Liver (tissue), 9 donors: ENCODE results near the gene OR52E2. TPM values are rescaled to one million over a fixed set of nuclear protein-coding genes. Genes with fewer than 3 reads are reported as not detected.

Experiments used
- DNase-seq: peaks from one replicate; pipeline ENCODE4 v3.0.0-alpha.2; 2017; ENCODE audit warnings: low spot score
- H3K27ac ChIP-seq, 2 donors: one replicate each; pipeline ENCODE4 v1.7.0; 2013; ENCODE audit warnings: inconsistent platforms in 2 of 2, low read length in 2 of 2, control low read depth in 1 of 2, low read depth in 1 of 2, mild to moderate bottlenecking in 1 of 2
- H3K27me3 ChIP-seq, 4 donors: one replicate each; pipeline versions ENCODE4 v1.6.1 to v1.7.0; 2013; ENCODE audit warnings: low read length in 3 of 4, inconsistent platforms in 1 of 4, mild to moderate bottlenecking in 1 of 4, moderate library complexity in 1 of 4; ENCODE audit not compliant: control insufficient read depth in 4 of 4, insufficient read depth in 4 of 4
- H3K36me3 ChIP-seq, 4 donors: one replicate each; pipeline versions ENCODE4 v1.6.1 to v1.7.0; 2013; ENCODE audit warnings: low read length in 3 of 4, mild to moderate bottlenecking in 3 of 4, low read depth in 1 of 4, moderate library complexity in 1 of 4; ENCODE audit not compliant: control insufficient read depth in 4 of 4, insufficient read depth in 3 of 4
- H3K4me1 ChIP-seq, 4 donors: one replicate each; pipeline versions ENCODE4 v1.6.1 to v1.7.0; 2013; ENCODE audit warnings: low read length in 3 of 4, mild to moderate bottlenecking in 3 of 4, moderate library complexity in 1 of 4; ENCODE audit not compliant: control insufficient read depth in 4 of 4, insufficient read depth in 4 of 4
- H3K4me3 ChIP-seq, 3 donors: one replicate each; pipeline versions ENCODE4 v1.6.1 to v1.7.0; 2013; ENCODE audit warnings: low read length in 3 of 3, control low read depth in 1 of 3, low read depth in 1 of 3, mild to moderate bottlenecking in 1 of 3
- H3K9ac ChIP-seq, 2 donors: one replicate each; pipeline ENCODE4 v1.7.0; 2013; ENCODE audit warnings: low read length in 2 of 2, mild to moderate bottlenecking in 2 of 2, moderate library complexity in 2 of 2, control low read depth in 1 of 2, low read depth in 1 of 2
- H3K9me3 ChIP-seq, 4 donors: one replicate each; pipeline versions ENCODE4 v1.6.1 to v1.7.0; 2013; ENCODE audit warnings: low read length in 3 of 4; ENCODE audit not compliant: control insufficient read depth in 4 of 4
- ATF3 ChIP-seq: IDR thresholded peaks from 2 replicates; pipeline ENCODE4 v1.6.1; 2016; ENCODE audit warnings: antibody characterized with exemption
- CTCF ChIP-seq: fragments of 150-350 bp; IDR thresholded peaks from 2 replicates; pipeline ENCODE4 v1.5.1; 2017; ENCODE audit warnings: improper control_type of control experiment, low read depth, low read length; ENCODE audit not compliant: missing input control
- EGR1 ChIP-seq, 2 donors: IDR thresholded peaks; 2 replicates each; pipeline ENCODE4 v1.6.1; 2016 to 2018; ENCODE audit warnings: antibody characterized with exemption in 2 of 2, low read depth in 2 of 2
- FOXA1 ChIP-seq: IDR thresholded peaks from 2 replicates; pipeline ENCODE4 v1.6.1; 2016; ENCODE audit warnings: antibody characterized with exemption
- FOXA2 ChIP-seq: IDR thresholded peaks from 2 replicates; pipeline ENCODE4 v1.6.1; 2016; ENCODE audit warnings: antibody characterized with exemption
- GABPA ChIP-seq, 2 donors: IDR thresholded peaks in 1 of 2; conservative IDR thresholded peaks in 1 of 2; 2 replicates each; pipeline ENCODE4 v1.6.1; 2016; ENCODE audit warnings: antibody characterized with exemption in 2 of 2, mild to moderate bottlenecking in 1 of 2, moderate library complexity in 1 of 2
- HNF4A ChIP-seq, 2 donors: conservative IDR thresholded peaks; 2 replicates each; pipeline ENCODE4 v1.6.1; 2016; ENCODE audit warnings: antibody characterized with exemption in 2 of 2, mild to moderate bottlenecking in 2 of 2
- HNF4G ChIP-seq: IDR thresholded peaks from 2 replicates; pipeline ENCODE4 v1.6.1; 2016; ENCODE audit warnings: antibody characterized with exemption
- JUND ChIP-seq, 2 donors: IDR thresholded peaks; 2 replicates each; pipeline ENCODE4 v1.6.1; 2016; ENCODE audit warnings: antibody characterized with exemption in 2 of 2
- MAX ChIP-seq: IDR thresholded peaks from 2 replicates; pipeline ENCODE4 v1.6.1; 2016; ENCODE audit warnings: antibody characterized with exemption
- REST ChIP-seq: IDR thresholded peaks from 2 replicates; pipeline ENCODE4 v1.6.1; 2016; ENCODE audit warnings: antibody characterized with exemption, mild to moderate bottlenecking
- RXRA ChIP-seq, 2 donors: IDR thresholded peaks; 2 replicates each; pipeline ENCODE4 v1.6.1; 2017 to 2018; ENCODE audit warnings: antibody characterized with exemption in 2 of 2, mild to moderate bottlenecking in 1 of 2
- SP1 ChIP-seq: IDR thresholded peaks from 2 replicates; pipeline ENCODE4 v1.6.1; 2018; ENCODE audit warnings: antibody characterized with exemption, mild to moderate bottlenecking
- TAF1 ChIP-seq: conservative IDR thresholded peaks from 2 replicates; pipeline ENCODE4 v1.6.1; 2016; ENCODE audit warnings: antibody characterized with exemption, mild to moderate bottlenecking
- YY1 ChIP-seq: IDR thresholded peaks from 2 replicates; pipeline ENCODE4 v1.6.1; 2016; ENCODE audit warnings: antibody characterized with exemption, mild to moderate bottlenecking
- WGBS: extraction: QIAGEN DNeasy Blood & Tissue Kit; methylation state at CpG from one replicate; pipeline ENCODE4 v1.1.7; 2013; 5-methylcytosine and 5-hydroxymethylcytosine counted together
- polyA plus RNA-seq, 2 donors: library from polyadenylated mRNA; stranded (reverse) in 1 of 2; unstranded in 1 of 2; fragments of 200-250 nt in 1 of 2; fragments of >200 nt in 1 of 2; fragmentation: Nextera tagmentation in 1 of 2; extraction: Ambion mirVana in 1 of 2; gene quantifications; one replicate each; pipeline versions ENCODE4 v1.2.1 to v1.2.3, GENCODE V29; 2013 to 2015
- total RNA-seq, 2 donors: library from RNA; depleted of rRNA; stranded (reverse); fragments of >200 nt; gene quantifications; one replicate each; pipeline ENCODE4 v1.2.3, GENCODE V29; 2014
- donor health status: healthy.
- donor health status: healthy.
- donor health status: healthy.
- donor health status: healthy.
- donor health status: healthy.

Gene OR52E2
- total and polyA plus RNA-seq, 4 donors = not detected

- TF ChIP-seq RXRA (IDR thresholded peaks at IDR 0.05) (no peak), REST (no peak), MAX (no peak), ATF3 (no peak), SP1 (no peak), YY1 (no peak), TAF1 (no peak), FOXA1 (no peak), CTCF (no peak), GABPA (IDR thresholded peaks at IDR 0.05 in 1 of 2, conservative IDR thresholded peaks at IDR 0.05 in 1 of 2) (no peak), FOXA2 (no peak), EGR1 (IDR thresholded peaks at IDR 0.05; ENCODE audit: low read depth in 2 of 2) (no peak), HNF4A (conservative IDR thresholded peaks at IDR 0.05) (no peak), HNF4G (no peak)
- peaks cover 0 to 14% (median 2%) of the 10 kb centered on the region in 4 donors for H3K27me3 ChIP-seq
- no peak for DNase-seq
- H3K9ac ChIP-seq = no peak overlapping the region
- no peaks in the 10 kb centered on the region for H3K4me1 ChIP-seq
- no peak overlapping the region for H3K27ac ChIP-seq
- no peaks in the 10 kb centered on the region for H3K36me3 ChIP-seq
- no peaks in the 10 kb centered on the region for H3K9me3 ChIP-seq
- no peak overlapping the region for H3K4me3 ChIP-seq
Observed at GRCh38 chr11:5103066-5103465, 43.6 kb upstream of the OR52E2 start.

- Histone ChIP-seq H3K4me3 (no peak overlapping the region), H3K9me3 (no peaks in the 10 kb centered on the region), H3K4me1 (no peaks in the 10 kb centered on the region), H3K9ac (no peak overlapping the region), H3K36me3 (no peaks in the 10 kb centered on the region), H3K27me3 (peaks cover 0 to 14% (median 2%) of the 10 kb centered on the region in 4 donors), H3K27ac (no peak overlapping the region)
- no peak for TF ChIP-seq ATF3
- TF ChIP-seq SP1 = no peak
- TF ChIP-seq JUND (IDR thresholded peaks at IDR 0.05) = no peak
- DNase-seq = no peak
- 59% methylated on average over 2 of the region's 2 CpGs for WGBS
Observed at GRCh38 chr11:5102246-5102645, 42.8 kb upstream of the OR52E2 start.
